Pulmonary artery endothelial cell (primary cell): ENCODE measurements around the gene PRICKLE2. TPM values are rescaled to one million over a fixed set of nuclear protein-coding genes. Genes with fewer than 3 reads are reported as not detected.

ENCODE experiments used
- DNase-seq: peaks from one replicate; pipeline ENCODE4 v3.0.0-alpha.2; 2011; ENCODE audit warnings: low read depth, low spot score
- total RNA-seq: library from RNA; depleted of rRNA; stranded (reverse); fragments of >200 nt; gene quantifications from 2 replicates; pipeline ENCODE4 v1.2.3, GENCODE V29; 2014

PRICKLE2 gene
- total RNA-seq, 1 donor from 2014 or later: 4.9 TPM

DNA sequence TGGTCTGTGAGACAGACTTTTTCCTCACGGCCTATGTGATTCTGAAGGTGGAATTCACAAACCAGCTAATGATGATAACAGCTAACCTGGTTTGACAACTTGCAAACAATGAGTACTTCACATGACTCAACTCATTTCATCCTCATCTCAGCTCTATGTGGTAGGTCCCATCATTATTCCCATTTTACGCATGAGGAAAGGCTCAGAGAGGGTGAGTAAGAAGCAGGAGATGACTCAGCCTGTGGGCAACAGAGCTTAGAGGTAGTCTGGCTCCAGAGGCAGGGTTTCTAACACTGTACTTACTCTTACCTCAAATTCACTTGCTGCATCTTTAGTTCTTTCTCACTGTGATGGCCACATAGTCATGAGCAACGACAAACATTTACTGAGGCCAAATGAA lies 176.1 kb downstream of the PRICKLE2 start:
- DNase-seq: no peak

DNA sequence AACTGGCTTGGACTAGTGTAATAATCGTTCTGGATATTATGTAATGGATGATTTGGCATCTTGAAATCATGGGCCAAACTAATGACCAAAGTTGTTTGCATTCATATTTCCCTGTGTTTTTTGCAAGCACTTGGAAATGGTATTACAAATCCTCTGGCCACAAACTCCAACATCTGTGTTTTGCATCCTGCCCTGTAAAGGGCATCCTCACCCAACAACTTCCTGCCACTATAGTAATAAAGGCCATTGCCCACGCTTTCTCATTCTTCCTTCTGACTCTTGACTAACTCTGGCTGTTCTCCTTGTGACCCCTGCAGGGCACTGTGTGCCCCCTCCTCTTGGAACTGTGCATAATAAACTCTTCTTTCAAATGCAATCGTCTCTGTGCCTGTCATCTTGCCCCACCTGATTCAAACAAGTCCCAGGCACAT lies 176.6 kb downstream of the PRICKLE2 start:
- DNase-seq: no peak

DNA sequence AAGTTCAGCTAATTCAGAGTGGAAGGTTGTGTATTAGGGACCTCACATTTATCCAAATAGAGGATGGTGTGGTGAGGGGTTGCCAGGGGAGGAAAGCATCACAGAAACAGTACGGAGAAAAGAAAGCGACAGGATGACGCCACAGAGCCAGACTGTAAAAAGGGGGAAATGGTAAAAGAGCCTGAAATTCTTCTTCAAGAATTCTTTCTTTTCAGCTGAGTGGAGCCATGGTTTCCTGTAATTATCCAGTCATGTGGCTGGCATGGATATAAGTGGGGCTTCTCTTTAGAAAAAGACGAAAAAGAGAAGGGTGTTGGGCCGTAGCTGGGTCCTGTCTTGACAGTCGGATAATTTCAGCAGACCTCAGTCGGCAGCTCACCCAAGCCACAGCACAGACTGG lies 177.5 kb downstream of the PRICKLE2 start:
- DNase-seq: no peak

DNA sequence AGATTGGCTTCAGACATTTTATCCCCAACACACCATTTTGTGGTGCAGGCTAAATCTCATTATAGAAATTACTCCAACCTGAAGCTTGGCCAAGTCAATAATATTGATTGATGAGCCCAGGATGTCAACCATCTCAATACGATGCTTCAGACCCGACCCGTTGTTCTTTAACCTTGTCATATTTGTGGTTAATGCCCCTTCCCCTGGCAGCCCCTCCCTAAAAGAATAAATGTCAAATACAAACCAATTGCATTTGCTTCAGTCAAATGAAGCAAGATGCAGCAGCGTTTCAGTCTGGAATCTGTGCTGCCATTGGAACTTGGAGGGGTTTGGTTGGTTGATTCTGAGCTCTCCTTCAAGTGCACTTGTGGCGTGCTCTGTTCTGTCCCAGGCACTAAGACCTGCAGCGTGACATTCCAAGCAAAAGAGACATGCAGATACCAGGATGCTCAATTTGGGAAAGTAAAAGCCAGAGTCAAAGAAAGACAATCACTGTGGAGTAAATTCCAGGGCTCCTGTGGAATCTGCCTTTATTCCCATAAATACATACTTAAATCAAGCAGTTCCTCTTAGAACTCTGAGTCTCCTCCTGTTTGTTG lies 178.2 kb downstream of the PRICKLE2 start:
- no peak for DNase-seq

DNA sequence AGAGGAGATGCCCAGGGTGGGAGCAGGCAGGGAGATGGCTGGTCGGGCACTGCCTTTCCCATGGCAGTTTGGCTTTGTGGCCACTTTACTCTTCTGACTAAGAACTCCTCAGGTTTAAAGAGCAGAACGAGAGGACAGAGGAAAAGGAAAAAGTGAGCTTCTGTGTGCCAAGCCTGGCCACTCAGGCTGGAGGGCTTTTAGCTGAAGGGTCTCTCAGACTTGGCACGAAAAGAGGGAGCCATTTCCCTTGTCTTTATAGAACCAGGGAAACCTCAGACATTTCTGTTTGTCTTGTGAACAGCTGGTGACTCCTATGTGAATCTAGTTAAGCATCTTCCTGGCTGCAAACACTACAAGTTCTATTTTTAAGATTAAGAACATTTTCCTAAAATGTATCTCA lies 178.7 kb downstream of the PRICKLE2 start:
- no peak for DNase-seq

DNA sequence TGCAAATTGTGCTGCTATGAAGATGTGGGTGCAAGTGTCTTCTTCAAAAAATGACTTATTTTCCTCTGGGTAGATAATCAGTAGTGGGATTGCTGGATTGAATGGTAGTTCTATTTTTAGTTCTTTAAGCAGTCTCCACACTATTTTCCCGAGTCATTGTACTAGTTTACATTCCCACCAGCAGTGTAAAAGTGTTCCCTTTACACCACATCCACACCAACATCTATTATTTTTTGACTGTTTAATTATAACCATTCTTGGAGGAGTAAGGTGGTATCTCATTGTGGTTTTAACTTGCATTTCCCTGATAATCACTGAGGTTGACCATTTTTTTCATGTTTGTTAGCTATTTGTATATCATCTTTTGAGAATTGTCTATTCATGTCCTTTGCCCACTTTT lies 182.3 kb downstream of the PRICKLE2 start:
- DNase-seq: no peak

Other genes with a start within 250 kb of the PRICKLE2 start
- gene PSMD6, start 202.0 kb downstream of the PRICKLE2 start, total RNA-seq: 128 and 140 TPM in 2 replicates